ENCODE data around the gene PLK3. TPM values are rescaled to one million over a fixed set of nuclear protein-coding genes. Genes with fewer than 3 reads are reported as not detected.
A peak's percentile ranks its signal among the peaks of the same experiment; 100 is the strongest.
"Not testable (repeated sequence)": the region's sequence is repeated elsewhere in the genome, so short reads cannot be mapped to it uniquely, and the experiment has no call there.

PLK3 gene
- total RNA-seq, 2 experiments from 2014 or later: 52.1 to 52.7 TPM

DNA sequence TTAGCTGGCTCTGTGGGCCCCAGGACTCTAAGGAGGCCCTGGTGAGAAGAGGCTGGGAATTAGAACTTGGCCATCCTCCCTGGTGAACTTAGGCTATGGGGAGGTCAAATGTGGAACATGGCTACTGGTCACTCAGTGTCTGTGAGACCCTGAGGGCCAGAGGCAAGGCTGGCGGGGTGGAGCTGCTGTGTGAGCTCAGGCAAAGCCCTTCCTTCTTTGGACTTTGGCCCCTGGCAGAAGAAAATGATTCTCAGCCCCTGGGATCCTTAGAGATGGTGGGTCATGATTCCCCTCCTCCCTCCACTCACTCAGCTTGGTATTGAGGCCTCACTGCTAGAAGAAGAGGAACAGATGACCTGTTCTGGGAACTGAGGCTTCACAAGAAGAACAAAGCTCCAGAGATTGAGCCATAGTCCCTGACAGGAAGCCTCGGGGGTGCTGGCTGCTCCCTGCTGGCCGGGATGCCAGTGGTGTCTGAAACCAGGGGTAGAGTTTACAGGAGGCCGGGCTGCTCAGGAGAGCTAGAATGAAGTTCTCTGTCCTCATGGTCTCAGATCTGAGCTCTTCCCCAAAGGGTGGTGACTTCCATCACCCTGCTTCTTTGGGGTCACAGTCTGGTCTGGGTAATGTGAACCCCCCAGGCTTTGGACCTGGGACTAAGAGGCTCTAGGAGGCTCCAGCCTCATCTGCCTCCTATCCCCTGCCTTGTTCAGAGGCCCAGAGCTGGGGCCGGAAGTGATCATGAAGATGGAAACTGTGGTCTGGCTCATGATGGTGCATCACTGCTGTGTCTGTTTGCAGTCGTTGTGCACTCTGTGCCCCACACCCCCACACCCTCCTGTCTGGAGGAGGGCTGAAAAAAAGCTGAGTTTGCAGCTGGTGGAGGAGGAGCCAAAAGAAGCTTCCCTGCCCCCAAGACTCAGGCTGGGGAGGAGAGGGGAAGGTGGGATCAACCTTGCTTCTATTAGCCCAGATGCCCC lies 9.1 kb downstream of the PLK3 start:
- peaks cover 86% of the 10 kb centered on the region for H3K4me1 Mint-ChIP-seq
- no peaks in the 10 kb centered on the region for H3K9me3 Mint-ChIP-seq (ENCODE audit: low read depth)
- H3K4me3 Mint-ChIP-seq: peak overlapping the region; percentile 87
- intact Hi-C loops (cut with DNase I, micrococcal nuclease): loop anchor here (1.0 to 10.0 kb wide), 9 partner anchors 8 to 686 kb away; partner anchors contain the start of gene TESK2 (in 1 of the 2)
- H3K36me3 Mint-ChIP-seq (ENCODE audit: low read depth): peaks cover 48% of the 10 kb centered on the region
- ATAC-seq (peak; percentile 53), DNase-seq (peak; percentile 95)
- no peaks in the 10 kb centered on the region for H3K27me3 Mint-ChIP-seq
- H3K27ac Mint-ChIP-seq: peak overlapping the region; percentile 99
- CTCF ChIA-PET: interaction anchor here (0.6 to 3.7 kb wide), 19 partner anchors 9 to 908 kb away, joined by 3 to 41 read pairs (median 5); partner anchors contain the start of genes ARMH1, HECTD3, PLK3 and RNU5D-1
- POLR2A ChIA-PET: interaction anchor here (0.6 to 8.5 kb wide), 20 partner anchors 9 to 776 kb away, joined by 3 to 337 read pairs (median 6); partner anchors contain the start of genes EIF2B3, KIF2C, MUTYH and PLK3

DNA sequence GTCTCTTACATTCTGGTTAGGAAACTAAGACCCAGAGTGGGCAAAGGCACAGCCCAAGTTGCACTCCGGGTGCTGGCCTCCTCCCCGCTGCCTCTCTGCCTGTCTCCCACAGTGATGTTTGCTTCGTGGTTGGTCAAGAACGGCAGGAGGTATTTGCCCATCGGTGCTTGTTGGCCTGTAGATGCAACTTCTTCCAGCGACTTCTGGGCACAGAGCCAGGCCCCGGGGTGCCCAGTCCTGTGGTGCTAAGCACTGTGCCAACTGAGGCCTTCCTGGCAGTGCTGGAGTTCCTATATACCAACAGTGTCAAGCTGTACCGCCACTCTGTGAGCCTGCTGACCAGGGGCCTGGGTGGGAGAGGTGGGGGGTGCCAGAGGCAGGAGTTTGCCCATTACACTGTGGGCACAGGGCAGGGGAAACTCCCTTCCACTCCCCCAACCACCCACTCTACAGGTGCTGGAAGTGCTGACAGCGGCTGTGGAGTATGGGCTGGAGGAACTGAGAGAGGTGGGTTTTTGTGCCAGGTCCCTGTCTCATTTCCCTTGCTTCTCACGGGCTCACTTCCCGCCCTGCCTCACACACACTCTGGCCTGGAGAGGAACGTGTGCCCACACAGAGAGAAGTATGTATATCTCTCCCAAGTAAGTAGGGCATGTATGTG lies 10.1 kb downstream of the PLK3 start:
- no peaks in the 10 kb centered on the region for H3K9me3 Mint-ChIP-seq (ENCODE audit: low read depth)
- intact Hi-C loops (cut with DNase I, micrococcal nuclease): no loop called here
- CTCF ChIA-PET: interaction anchor here (0.7 to 3.7 kb wide), 10 partner anchors 8 to 907 kb away, joined by 3 to 41 read pairs (median 10); partner anchors contain the start of genes ARMH1, HECTD3, PLK3 and RNU5D-1
- H3K4me1 Mint-ChIP-seq: peaks cover 86% of the 10 kb centered on the region
- ATAC-seq (no peak), DNase-seq (peak; percentile 62)
- peak overlapping the region; percentile 87 for H3K4me3 Mint-ChIP-seq
- peak overlapping the region; percentile 99 for H3K27ac Mint-ChIP-seq
- POLR2A ChIA-PET: interaction anchor here (0.6 to 8.5 kb wide), 19 partner anchors 9 to 775 kb away, joined by 3 to 337 read pairs (median 9); partner anchors contain the start of genes HECTD3, MUTYH, PLK3 and PRDX1
- H3K36me3 Mint-ChIP-seq (ENCODE audit: low read depth): peaks cover 48% of the 10 kb centered on the region
- no peaks in the 10 kb centered on the region for H3K27me3 Mint-ChIP-seq

DNA sequence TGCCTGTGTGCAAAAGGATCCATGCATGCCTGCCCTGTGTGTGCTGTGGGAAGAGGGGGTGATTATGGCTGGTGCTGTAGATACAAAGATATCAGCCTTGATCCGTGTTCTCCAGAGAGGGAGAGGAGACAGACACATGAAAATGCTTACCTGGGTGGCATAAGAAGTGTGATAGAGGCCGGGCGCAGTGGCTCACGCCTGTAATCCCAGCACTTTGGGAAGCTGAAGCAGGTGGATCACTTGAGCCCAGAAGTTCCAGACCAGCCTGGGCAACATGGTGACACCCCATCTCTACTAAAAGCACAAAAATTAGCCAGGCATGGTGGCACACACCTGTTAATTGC lies 10.6 kb downstream of the PLK3 start:
- H3K27me3 Mint-ChIP-seq; DNase-seq; intact Hi-C loops (cut with DNase I, micrococcal nuclease); H3K9me3 Mint-ChIP-seq (ENCODE audit: low read depth); ATAC-seq: not testable (repeated sequence)
- Mint-ChIP-seq H3K36me3 (ENCODE audit: low read depth) (peaks cover 48% of the 10 kb centered on the region), H3K27ac (peak overlapping the region; percentile 99), H3K4me3 (peak overlapping the region; percentile 87), H3K4me1 (peaks cover 85% of the 10 kb centered on the region)
- POLR2A ChIA-PET: interaction anchor here (0.9 to 8.5 kb wide), 4 partner anchors 9 to 200 kb away, joined by 4 to 337 read pairs (median 54); partner anchors contain the start of genes HECTD3, PLK3 and RPS8
- CTCF ChIA-PET: interaction anchor here (2.6 kb wide), 1 partner anchor 26 kb away, joined by 12 read pairs; no protein-coding TSS in a partner anchor

DNA sequence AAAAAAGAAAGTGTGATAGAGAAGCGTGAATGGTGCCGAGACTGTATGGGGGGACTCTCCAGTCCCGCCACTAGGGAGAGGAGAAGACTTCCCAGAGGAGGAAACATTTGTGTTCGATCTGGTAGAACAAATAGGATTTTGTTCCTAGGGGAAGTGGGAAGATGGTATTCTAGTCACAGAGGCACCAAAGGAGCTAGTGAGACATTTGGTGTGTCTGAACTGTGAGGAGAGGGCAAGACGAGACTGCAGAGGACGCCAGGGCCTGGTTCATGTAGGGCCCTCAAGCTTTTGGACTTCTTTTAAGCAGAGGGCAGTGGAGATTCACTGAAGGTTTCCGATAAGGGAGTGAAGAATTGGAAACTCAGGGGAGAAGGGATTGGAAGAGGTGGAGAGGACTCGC lies 11.1 kb downstream of the PLK3 start:
- Mint-ChIP-seq H3K27me3 (no peaks in the 10 kb centered on the region), H3K27ac (peak overlapping the region; percentile 99), H3K36me3 (ENCODE audit: low read depth) (peaks cover 49% of the 10 kb centered on the region), H3K9me3 (ENCODE audit: low read depth) (no peaks in the 10 kb centered on the region), H3K4me1 (peaks cover 83% of the 10 kb centered on the region), H3K4me3 (peak overlapping the region; percentile 87)
- DNase-seq (peak; percentile 5), ATAC-seq (no peak)
- intact Hi-C loops (cut with DNase I, micrococcal nuclease): no loop called here
- CTCF ChIA-PET: interaction anchor here (1.7 kb wide), 1 partner anchor 26 kb away, joined by 4 read pairs; no protein-coding TSS in a partner anchor
- POLR2A ChIA-PET: interaction anchor here (0.6 to 8.5 kb wide), 4 partner anchors 8 to 200 kb away, joined by 4 to 337 read pairs (median 4); partner anchors contain the start of genes HECTD3 and RNU5D-1

DNA sequence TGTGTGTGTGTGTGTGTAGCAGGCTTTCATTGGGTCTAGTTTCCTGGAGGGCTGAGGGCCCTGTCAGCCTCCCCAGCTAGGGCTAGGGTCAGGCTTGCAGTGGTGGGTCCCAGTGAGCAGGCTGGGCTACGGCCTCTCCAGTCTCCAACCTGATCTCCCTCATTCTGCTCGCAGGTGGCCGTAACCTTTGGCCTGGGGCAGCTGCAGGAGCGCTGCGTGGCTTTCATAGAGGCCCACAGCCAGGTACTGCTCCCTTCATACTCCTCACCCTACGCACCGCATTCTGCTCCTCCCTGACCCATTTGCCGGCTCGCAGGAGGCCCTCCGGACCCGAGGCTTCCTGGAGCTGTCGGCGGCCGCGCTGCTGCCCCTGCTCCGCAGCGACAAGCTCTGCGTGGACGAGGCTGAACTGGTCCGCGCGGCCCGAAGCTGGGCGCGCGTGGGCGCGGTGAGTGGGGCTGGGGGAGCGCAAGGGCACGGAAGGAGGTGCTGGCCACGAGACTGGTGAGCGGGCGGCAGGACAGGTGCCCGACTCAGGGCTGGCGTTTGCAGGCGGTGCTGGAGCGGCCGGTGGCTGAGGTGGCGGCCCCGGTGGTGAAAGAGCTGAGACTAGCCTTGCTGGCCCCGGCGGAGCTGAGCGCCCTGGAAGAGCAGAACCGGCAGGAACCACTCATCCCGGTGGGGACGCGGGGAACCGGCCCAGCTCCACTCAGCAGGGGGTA lies 12.8 kb downstream of the PLK3 start:
- ATAC-seq: no peak
- CTCF ChIA-PET: interaction anchor here (1.0 to 3.1 kb wide), 5 partner anchors 13 to 201 kb away, joined by 3 to 8 read pairs (median 4); partner anchors contain the start of gene PLK3
- Mint-ChIP-seq H3K36me3 (ENCODE audit: low read depth) (peaks cover 41% of the 10 kb centered on the region), H3K4me3 (peak overlapping the region; percentile 87), H3K4me1 (peaks cover 73% of the 10 kb centered on the region), H3K9me3 (ENCODE audit: low read depth) (no peaks in the 10 kb centered on the region), H3K27ac (peak overlapping the region; percentile 25), H3K27me3 (no peaks in the 10 kb centered on the region)
- POLR2A ChIA-PET: interaction anchor here (0.6 to 3.2 kb wide), 7 partner anchors 13 to 527 kb away, joined by 3 to 36 read pairs (median 4); partner anchors contain the start of genes MUTYH, PLK3, RNU5D-1 and TOE1
- intact Hi-C loops (cut with DNase I, micrococcal nuclease): no loop called here
- DNase-seq: no peak

DNA sequence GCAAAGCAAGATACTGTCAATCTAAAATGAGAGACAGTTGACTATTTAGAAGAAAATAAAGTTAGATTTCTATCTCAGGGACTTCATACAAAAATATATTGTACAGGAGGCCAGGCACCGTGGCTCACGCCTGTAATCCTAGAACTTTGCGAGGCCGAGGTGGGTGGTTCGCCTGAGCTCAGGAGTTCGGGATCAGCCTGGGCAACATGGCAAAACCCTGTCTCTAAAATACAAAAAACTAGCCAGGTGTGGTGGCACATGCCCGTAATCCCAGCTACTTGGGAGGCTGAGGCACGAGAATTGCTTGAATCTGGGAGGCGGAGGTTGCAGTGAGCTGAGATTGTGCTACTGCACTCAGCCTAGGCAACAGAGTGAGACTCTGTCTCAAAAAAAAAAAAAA lies 15.7 kb downstream of the PLK3 start:
- H3K4me3 Mint-ChIP-seq; DNase-seq; intact Hi-C loops (cut with DNase I, micrococcal nuclease); H3K9me3 Mint-ChIP-seq (ENCODE audit: low read depth); H3K27me3 Mint-ChIP-seq; ATAC-seq: not testable (repeated sequence)
- Mint-ChIP-seq H3K27ac (peak overlapping the region; percentile 52), H3K4me1 (peaks cover 64% of the 10 kb centered on the region), H3K36me3 (ENCODE audit: low read depth) (peaks cover 35% of the 10 kb centered on the region)
- ChIA-PET CTCF (interaction anchor here (0.7 to 3.1 kb wide), 5 partner anchors 16 to 568 kb away, joined by 3 to 8 read pairs (median 3); partner anchors contain the start of gene PLK3), POLR2A (interaction anchor here (0.8 kb wide), 1 partner anchor 16 kb away, joined by 4 read pairs; no protein-coding TSS in a partner anchor)

DNA sequence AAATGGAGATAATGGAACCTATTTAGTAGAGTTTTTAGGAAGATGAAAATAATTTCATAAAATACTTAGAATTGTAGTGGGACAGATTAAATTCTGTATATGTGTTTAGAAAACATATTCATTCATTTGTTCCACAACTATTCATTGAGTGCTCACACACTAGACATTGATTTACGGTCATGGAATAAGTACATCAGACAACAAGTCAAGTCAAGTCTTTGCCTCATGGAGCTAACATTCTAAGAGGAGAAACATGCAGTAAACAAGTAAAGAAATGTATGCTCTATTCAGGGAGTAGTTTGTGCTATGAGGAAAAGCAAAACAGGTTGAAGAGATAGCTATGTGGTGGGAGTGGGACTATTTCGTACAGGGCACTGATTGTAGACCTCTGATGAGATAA lies 17.1 kb downstream of the PLK3 start:
- Mint-ChIP-seq H3K27me3 (no peaks in the 10 kb centered on the region), H3K4me3 (no peak overlapping the region), H3K4me1 (peaks cover 54% of the 10 kb centered on the region), H3K9me3 (ENCODE audit: low read depth) (no peaks in the 10 kb centered on the region), H3K27ac (peak overlapping the region; percentile 29), H3K36me3 (ENCODE audit: low read depth) (peaks cover 26% of the 10 kb centered on the region)
- ATAC-seq: no peak
- DNase-seq: no peak
- ChIA-PET POLR2A (interaction anchor here (1.2 to 8.1 kb wide), 6 partner anchors 10 to 93 kb away, joined by 4 to 675 read pairs (median 97); partner anchors contain the start of genes BTBD19, DYNLT4, PLK3 and RNU5D-1), CTCF (interaction anchor here (0.6 to 3.4 kb wide), 4 partner anchors 9 to 32 kb away, joined by 3 to 41 read pairs (median 12); partner anchors contain the start of genes BTBD19, DYNLT4 and PLK3)
- intact Hi-C loops (cut with DNase I, micrococcal nuclease): no loop called here

DNA sequence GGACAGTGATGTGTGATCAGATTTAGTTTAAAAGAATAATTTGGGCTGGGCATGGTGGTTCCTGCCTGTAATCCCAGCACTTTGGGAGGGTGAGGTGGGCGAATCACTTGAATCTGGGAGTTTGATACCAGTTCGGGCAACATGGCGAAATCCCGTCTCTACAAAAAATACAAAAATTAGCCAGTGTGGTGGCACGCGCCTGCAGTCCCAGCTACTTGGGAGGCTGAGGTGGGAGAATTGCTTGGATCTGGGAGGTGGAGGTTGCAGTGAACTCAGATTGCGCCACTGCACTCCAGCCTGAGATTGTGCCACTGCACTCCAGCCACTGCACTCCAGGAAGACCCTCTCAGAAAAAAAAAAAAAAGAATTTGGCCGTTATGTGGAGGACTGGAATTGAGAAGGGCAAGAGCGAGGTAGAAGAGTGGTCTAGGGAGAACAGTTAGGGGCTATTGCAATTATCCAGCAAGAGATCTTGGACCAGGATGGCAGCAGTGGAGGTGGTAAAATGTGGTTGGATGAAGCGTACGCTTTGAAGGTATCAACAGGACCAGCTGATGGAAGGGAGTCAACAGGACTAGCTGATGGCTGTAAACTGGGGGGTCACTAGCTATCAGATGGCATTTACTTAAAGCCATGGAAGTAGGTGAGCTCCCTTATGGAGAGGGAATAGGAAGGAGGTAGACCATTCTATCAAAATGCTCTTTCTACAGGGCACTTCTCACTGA lies 17.8 kb downstream of the PLK3 start:
- ChIA-PET POLR2A (interaction anchor here (0.5 to 8.1 kb wide), 9 partner anchors 10 to 704 kb away, joined by 4 to 675 read pairs (median 8); partner anchors contain the start of genes BTBD19, DYNLT4, PLK3 and PRDX1), CTCF (interaction anchor here (0.9 to 3.4 kb wide), 8 partner anchors 10 to 90 kb away, joined by 3 to 41 read pairs (median 4); partner anchors contain the start of genes BTBD19, DYNLT4 and PLK3)
- Mint-ChIP-seq H3K27ac (peak overlapping the region; percentile 56), H3K9me3 (ENCODE audit: low read depth) (no peaks in the 10 kb centered on the region), H3K27me3 (no peaks in the 10 kb centered on the region), H3K4me3 (peak overlapping the region; percentile 3), H3K4me1 (peaks cover 48% of the 10 kb centered on the region), H3K36me3 (ENCODE audit: low read depth) (peaks cover 26% of the 10 kb centered on the region)
- intact Hi-C loops (cut with DNase I, micrococcal nuclease): loop anchor here in 1 of 2 experiments (2.0 kb wide), 1 partner anchor 17 kb away; the partner anchor contains the start of gene PLK3
- DNase-seq: no peak
- ATAC-seq: no peak

DNA sequence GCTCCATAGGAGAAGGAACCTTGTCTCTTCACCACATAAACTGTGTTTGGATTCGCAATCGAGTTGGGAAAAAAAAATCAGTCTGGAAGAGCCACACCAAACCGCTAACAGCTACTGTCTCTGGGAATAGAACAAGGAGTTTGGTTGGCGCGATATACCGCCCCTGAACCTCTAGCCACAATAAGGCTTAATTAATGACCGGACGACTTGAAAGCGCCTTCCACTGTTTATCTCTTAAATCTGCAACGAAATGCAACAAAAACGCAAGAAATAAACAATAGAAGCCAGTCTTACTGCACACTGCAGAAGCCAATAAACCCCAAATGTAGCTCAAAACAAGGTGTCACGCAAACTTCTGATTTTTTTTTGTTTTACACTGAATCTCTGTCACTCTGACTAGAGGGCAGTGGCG lies 19.0 kb downstream of the PLK3 start:
- POLR2A ChIA-PET: interaction anchor here (0.6 to 8.1 kb wide), 61 partner anchors 9 to 1239 kb away, joined by 3 to 675 read pairs (median 5); partner anchors contain the start of genes BEST4, BTBD19, DYNLT4 and EIF2B3
- no peaks in the 10 kb centered on the region for H3K27me3 Mint-ChIP-seq

More for the DNA sequence above, 19.0 kb downstream of the PLK3 start:
- H3K9me3 Mint-ChIP-seq (ENCODE audit: low read depth): no peaks in the 10 kb centered on the region
- H3K4me1 Mint-ChIP-seq: peaks cover 42% of the 10 kb centered on the region
- no peak for DNase-seq
- intact Hi-C loops (cut with DNase I, micrococcal nuclease): loop anchor here (1.0 to 2.0 kb wide), 8 partner anchors 10 to 98 kb away; partner anchors contain the start of genes RNU5D-1 (in 2 of the 2), RPS8 (in 2 of the 2), KIF2C (in 1 of the 2) and PLK3 (in 1 of the 2)
- CTCF ChIA-PET: interaction anchor here (0.6 to 3.4 kb wide), 13 partner anchors 11 to 101 kb away, joined by 3 to 41 read pairs (median 5); partner anchors contain the start of genes BTBD19, DYNLT4, PLK3 and PTCH2
- H3K36me3 Mint-ChIP-seq (ENCODE audit: low read depth): peaks cover 22% of the 10 kb centered on the region
- peak overlapping the region; percentile 100 for H3K27ac Mint-ChIP-seq
- no peak for ATAC-seq
- peak overlapping the region; percentile 85 for H3K4me3 Mint-ChIP-seq
